ENCODE results near the gene ZNF234. TPM values are rescaled to one million over a fixed set of nuclear protein-coding genes. Genes with fewer than 3 reads are reported as not detected.

The ZNF234 gene
- 2.3 and 2.9 TPM in 2 replicates for total RNA-seq

GRCh38 chr19:44141191-44142058 is at the start of gene ZNF234:
TSS of gene ZNF234 (plus strand) at chr19:44141554. CDS start at chr19:44144633, 3,079 bp downstream.
- DNase-seq (ENCODE audit: low read depth), result peak; percentile 18
- TF ChIP-seq, protein P1, sequence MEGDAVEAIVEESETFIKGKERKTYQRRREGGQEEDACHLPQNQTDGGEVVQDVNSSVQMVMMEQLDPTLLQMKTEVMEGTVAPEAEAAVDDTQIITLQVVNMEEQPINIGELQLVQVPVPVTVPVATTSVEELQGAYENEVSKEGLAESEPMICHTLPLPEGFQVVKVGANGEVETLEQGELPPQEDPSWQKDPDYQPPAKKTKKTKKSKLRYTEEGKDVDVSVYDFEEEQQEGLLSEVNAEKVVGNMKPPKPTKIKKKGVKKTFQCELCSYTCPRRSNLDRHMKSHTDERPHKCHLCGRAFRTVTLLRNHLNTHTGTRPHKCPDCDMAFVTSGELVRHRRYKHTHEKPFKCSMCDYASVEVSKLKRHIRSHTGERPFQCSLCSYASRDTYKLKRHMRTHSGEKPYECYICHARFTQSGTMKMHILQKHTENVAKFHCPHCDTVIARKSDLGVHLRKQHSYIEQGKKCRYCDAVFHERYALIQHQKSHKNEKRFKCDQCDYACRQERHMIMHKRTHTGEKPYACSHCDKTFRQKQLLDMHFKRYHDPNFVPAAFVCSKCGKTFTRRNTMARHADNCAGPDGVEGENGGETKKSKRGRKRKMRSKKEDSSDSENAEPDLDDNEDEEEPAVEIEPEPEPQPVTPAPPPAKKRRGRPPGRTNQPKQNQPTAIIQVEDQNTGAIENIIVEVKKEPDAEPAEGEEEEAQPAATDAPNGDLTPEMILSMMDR (conservative IDR thresholded peaks at IDR 0.05; ENCODE audit: low read depth, low read length), result no peak
- peak within 1 kb of the TSS; percentile 85 for H3K4me3 ChIP-seq (ENCODE audit: low read depth, low read length)

DNA sequence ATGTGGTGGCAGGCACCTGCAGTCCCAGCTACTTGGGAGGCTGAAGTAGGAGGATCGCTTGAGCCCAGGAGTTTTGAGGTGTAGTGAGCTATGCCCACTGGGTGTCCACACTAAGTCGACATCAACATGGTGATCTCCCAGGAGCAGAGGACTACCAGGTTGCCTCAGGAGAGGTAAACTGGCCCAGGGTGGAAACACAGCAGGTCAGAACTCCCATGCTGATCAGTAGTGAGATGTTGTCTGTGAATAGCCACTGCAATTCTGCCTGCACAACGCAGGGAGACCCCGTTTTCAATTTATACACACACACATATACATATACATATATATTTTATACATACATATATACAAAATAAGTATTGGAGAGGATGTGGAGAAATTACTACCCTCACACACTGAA is 49.2 kb upstream of the ZNF234 start:
- TF ChIP-seq, protein P1 (conservative IDR thresholded peaks at IDR 0.05; ENCODE audit: low read depth, low read length), result no peak
- DNase-seq (ENCODE audit: low read depth), result no peak
- no peak overlapping the region for H3K4me3 ChIP-seq (ENCODE audit: low read depth, low read length)

DNA sequence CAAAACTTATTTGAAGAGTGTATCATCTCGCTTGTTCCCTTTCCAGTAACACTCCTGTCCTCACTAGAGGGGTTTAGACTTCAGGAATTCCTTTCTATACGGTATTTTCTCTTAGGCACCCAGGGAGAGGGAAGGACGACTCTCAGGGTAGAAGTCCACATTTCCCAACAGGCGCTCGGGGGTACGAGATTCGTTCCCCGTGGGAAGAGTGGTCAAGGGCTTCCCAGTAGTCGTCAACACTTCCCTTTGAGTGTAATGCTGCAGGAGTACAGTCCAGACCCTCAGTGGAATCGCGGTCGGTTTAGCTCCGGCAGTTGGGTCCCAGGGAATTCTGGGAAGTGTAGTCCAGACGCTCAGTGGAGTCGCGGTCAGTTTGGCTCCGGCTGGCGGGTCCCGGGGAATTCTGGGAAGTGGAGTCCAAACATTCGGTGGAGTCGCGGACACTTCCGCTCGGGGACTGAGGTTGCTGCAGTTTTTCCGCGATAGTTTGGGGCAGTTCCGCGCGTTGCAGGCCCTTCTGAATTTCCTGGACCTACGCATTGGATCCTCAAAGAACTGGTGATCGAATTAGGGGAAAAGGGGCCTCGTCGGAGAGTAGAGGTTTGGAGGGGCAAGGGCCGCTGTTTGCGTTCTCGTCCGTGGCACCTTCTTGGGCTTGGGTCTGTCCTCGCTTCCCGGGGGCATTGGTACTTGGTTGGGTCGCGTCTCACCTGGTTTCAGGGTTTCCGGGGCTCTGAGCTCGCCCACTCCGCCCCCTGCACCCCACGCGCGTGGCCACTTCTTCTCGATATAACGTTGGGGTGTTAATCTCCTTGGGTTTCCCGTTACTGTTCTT is 47.2 kb upstream of the ZNF234 start, which contains the start of gene ZNF224:
Gene ZNF224 (plus strand): TSS at position 431 of the 835 bp plus-strand sequence. CDS start 3,513 bp downstream, outside the sequence.
- peak; percentile 52 for DNase-seq (ENCODE audit: low read depth)
- peak within 1 kb of the TSS; percentile 70 for H3K4me3 ChIP-seq (ENCODE audit: low read depth, low read length)
- TF ChIP-seq, protein P1 (conservative IDR thresholded peaks at IDR 0.05; ENCODE audit: low read depth, low read length), result no peak

DNA sequence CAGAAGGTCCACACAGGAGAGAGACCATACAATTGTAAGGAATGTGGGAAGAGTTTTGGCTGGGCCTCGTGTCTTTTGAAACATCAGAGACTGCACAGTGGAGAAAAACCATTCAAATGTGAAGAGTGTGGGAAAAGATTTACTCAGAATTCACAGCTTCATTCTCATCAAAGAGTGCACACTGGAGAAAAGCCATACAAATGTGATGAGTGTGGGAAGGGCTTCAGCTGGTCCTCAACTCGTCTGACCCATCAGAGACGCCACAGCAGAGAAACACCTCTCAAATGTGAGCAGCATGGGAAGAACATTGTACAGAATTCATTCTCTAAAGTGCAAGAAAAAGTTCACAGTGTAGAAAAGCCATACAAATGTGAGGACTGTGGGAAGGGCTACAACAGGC is 33.6 kb upstream of the ZNF234 start:
- no peak overlapping the region for H3K4me3 ChIP-seq (ENCODE audit: low read depth, low read length)
- DNase-seq (ENCODE audit: low read depth), result no peak
- TF ChIP-seq, protein P1 (conservative IDR thresholded peaks at IDR 0.05; ENCODE audit: low read depth, low read length), result no peak

- TF ChIP-seq, protein P1 (conservative IDR thresholded peaks at IDR 0.05; ENCODE audit: low read depth, low read length), result no peak
- no peak for DNase-seq (ENCODE audit: low read depth)
- H3K4me3 ChIP-seq (ENCODE audit: low read depth, low read length), result no peak overlapping the region
These were observed 31.9 kb upstream of the ZNF234 start for GRCh38 chr19:44109458-44109857.

DNA sequence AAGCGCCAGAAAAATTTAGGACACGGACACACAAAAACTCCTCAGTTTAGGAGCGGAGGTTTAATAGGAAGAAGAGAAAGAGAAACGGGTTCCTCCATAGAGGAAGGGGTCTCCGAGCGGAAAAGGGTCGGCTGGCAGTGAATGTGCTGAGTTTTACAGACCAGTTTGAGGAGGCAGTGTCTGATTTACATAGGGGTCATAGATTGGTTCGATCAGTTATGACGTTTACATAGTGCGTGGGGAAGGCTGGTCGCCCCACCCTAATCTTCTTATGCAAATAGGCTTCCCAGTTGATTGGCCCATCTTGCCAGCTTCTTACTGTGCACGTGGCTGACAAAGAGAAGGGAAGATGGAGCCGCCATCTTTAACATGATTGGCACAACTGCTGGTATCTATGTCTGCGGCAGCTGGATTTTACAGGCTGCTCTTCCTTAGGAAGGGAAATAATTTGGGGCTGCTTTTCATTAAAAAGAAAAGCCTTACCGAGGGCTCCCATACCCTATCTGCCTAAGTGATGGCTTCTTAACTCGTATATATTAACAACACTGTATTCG is 29.4 kb upstream of the ZNF234 start:
- DNase-seq (ENCODE audit: low read depth), result no peak
- H3K4me3 ChIP-seq (ENCODE audit: low read depth, low read length), result peak overlapping the region; percentile 86
- TF ChIP-seq, protein P1 (conservative IDR thresholded peaks at IDR 0.05; ENCODE audit: low read depth, low read length), result no peak

All from epithelial cell of proximal tubule (primary cell).